Measurements from ENCODE around the gene CCDC192.

Gene CCDC192

GRCh38 chr5:127980843-127981242, 277.7 kb downstream of the CCDC192 start:
- DNase-seq (ENCODE audit: low read depth in 2 of 2): no peak

- no peak for DNase-seq (ENCODE audit: low read depth in 2 of 2)
Measured at GRCh38 chr5:127981498-127981897, 278.3 kb downstream of the CCDC192 start.

- no peak for DNase-seq (ENCODE audit: low read depth in 2 of 2)
Measured at GRCh38 chr5:127985811-127986325, 282.7 kb downstream of the CCDC192 start.

GRCh38 chr5:127987354-127988145, 284.4 kb downstream of the CCDC192 start:
- DNase-seq (ENCODE audit: low read depth in 2 of 2): no peak

GRCh38 chr5:127988146-127988760, 285.1 kb downstream of the CCDC192 start:
- DNase-seq (ENCODE audit: low read depth in 2 of 2): no peak

Data from stimulated activated CD4-positive, alpha-beta T cell treated with anti-CD3 and anti-CD28 coated beads, Interleukin-4, amount 100 ng/mL, for 48 hours (primary cell).